H1 (cell line): ENCODE results near the gene ARHGEF28. TPM values are rescaled to one million over a fixed set of nuclear protein-coding genes. Genes with fewer than 3 reads are reported as not detected.

ENCODE experiments used
- CTCF ChIA-PET: fragments of 300-600 bp; sonication (Branson Sonifier 250); formaldehyde crosslinking; loops from one replicate; lab custom pipeline; 2021; ENCODE audit not compliant: partially characterized antibody; lab: Charles Lee
- POLR2A ChIA-PET: fragments of 300-600 bp; sonication (Branson Sonifier 250); formaldehyde crosslinking; loops from one replicate; lab custom pipeline; 2021; ENCODE audit warnings: inconsistent platforms; ENCODE audit not compliant: partially characterized antibody; lab: Charles Lee
- DNase-seq, 2 experiments: peaks; one replicate each; pipeline versions ENCODE4 v3.0.0 to v3.0.0-alpha.2; 2010 to 2022; ENCODE audit warnings: low spot score in 2 of 2, low read depth in 1 of 2, mixed read lengths in 1 of 2
- FAIRE-seq: peaks from 2 replicates; lab custom pipeline; 2011; peaks lifted over from hg19 to GRCh38; lab: Jason Lieb, UNC
- H2AFZ ChIP-seq: 2 replicates; pipeline ENCODE4 v1.8.1; 2012; ENCODE audit warnings: low read length, inconsistent platforms
- H2AK5ac ChIP-seq: 2 replicates; pipeline ENCODE4 v1.6.1; 2013; ENCODE audit warnings: low read depth, low read length
- H2BK120ac ChIP-seq: replicated peaks from 2 replicates; pipeline ENCODE3; 2013; ENCODE audit warnings: low read depth, low read length, inconsistent platforms
- H2BK12ac ChIP-seq: 2 replicates; pipeline ENCODE4 v1.6.1; 2013; ENCODE audit warnings: low read depth, low read length
- H2BK15ac ChIP-seq: 2 replicates; pipeline ENCODE4 v1.6.1; 2013; ENCODE audit warnings: low read length
- H2BK20ac ChIP-seq: 2 replicates; pipeline ENCODE4 v1.6.1; 2013; ENCODE audit warnings: low read length
- H2BK5ac ChIP-seq: 2 replicates; pipeline ENCODE4 v1.6.1; 2013; ENCODE audit warnings: low read depth, low read length
- H3K14ac ChIP-seq: 2 replicates; pipeline ENCODE4 v1.6.1; 2013; ENCODE audit warnings: inconsistent platforms; ENCODE audit not compliant: insufficient read length
- H3K18ac ChIP-seq: 2 replicates; pipeline ENCODE4 v1.6.1; 2013; ENCODE audit warnings: low read length; ENCODE audit errors: extremely low read depth
- H3K23ac ChIP-seq: 2 replicates; pipeline ENCODE4 v1.6.1; 2013; ENCODE audit warnings: inconsistent platforms; ENCODE audit not compliant: insufficient read length
- H3K23me2 ChIP-seq: 2 replicates; pipeline ENCODE4 v1.6.1; 2013; ENCODE audit warnings: low read depth, low read length
- H3K27ac ChIP-seq: 2 replicates; pipeline ENCODE4 v1.6.1; 2011; ENCODE audit warnings: low read depth, low read length, inconsistent platforms
- H3K27me3 ChIP-seq, 4 experiments: replicated peaks in 1 of 4; 1 replicate in 1 of 4; 2 replicates in 3 of 4; pipeline versions ENCODE4 v1.6.1 to v1.8.1; 2011 to 2013; ENCODE audit warnings: low read length in 3 of 4, mild to moderate bottlenecking in 3 of 4, inconsistent platforms in 2 of 4, mixed read lengths in 2 of 4, moderate library complexity in 1 of 4; ENCODE audit not compliant: control insufficient read depth in 3 of 4, insufficient read depth in 3 of 4; ENCODE audit errors: extremely low read depth in 1 of 4
- H3K36me3 ChIP-seq, 4 experiments: 2 replicates each; pipeline versions ENCODE4 v1.6.1 to v1.8.1; 2011 to 2013; ENCODE audit warnings: mild to moderate bottlenecking in 4 of 4, low read length in 3 of 4, moderate library complexity in 2 of 4, control low read depth in 1 of 4, inconsistent platforms in 1 of 4; ENCODE audit not compliant: insufficient read depth in 4 of 4, control insufficient read depth in 2 of 4
- H3K4ac ChIP-seq: replicated peaks from 2 replicates; pipeline ENCODE3; 2013; ENCODE audit warnings: low read length, low read depth, mixed read lengths, inconsistent platforms; ENCODE audit not compliant: insufficient read length
- H3K4me1 ChIP-seq, 4 experiments: replicated peaks in 1 of 4; 1 replicate in 1 of 4; 2 replicates in 3 of 4; pipeline versions ENCODE4 v1.6.1 to v1.8.1; 2011 to 2013; ENCODE audit warnings: low read length in 3 of 4, inconsistent platforms in 2 of 4, mixed read lengths in 1 of 4; ENCODE audit not compliant: insufficient read depth in 4 of 4, control insufficient read depth in 3 of 4
- H3K4me2 ChIP-seq, 2 experiments: 2 replicates each; pipeline versions ENCODE4 v1.6.1 to v1.8.1; 2011 to 2013; ENCODE audit warnings: low read depth in 2 of 2, low read length in 2 of 2, control low read depth in 1 of 2, inconsistent platforms in 1 of 2, mild to moderate bottlenecking in 1 of 2; ENCODE audit not compliant: insufficient read depth in 1 of 2
- H3K4me3 ChIP-seq, 4 experiments: fragments of 200-600, 300-600 bp in 1 of 4; sonication (generic), shearing (Covaris generic), sonication (Bioruptor Twin) in 1 of 4; 2 replicates each; pipeline versions ENCODE4 v1.5.1 to v1.8.1; 2011 to 2016; ENCODE audit warnings: low read length in 4 of 4, low read depth in 3 of 4, control low read depth in 2 of 4, inconsistent platforms in 2 of 4, mild to moderate bottlenecking in 2 of 4, mixed read lengths in 1 of 4, moderate library complexity in 1 of 4; ENCODE audit not compliant: insufficient read depth in 2 of 4; ENCODE audit errors: extremely low read depth in 1 of 4
- H3K56ac ChIP-seq: replicated peaks from 2 replicates; pipeline ENCODE3; 2013; ENCODE audit warnings: low read depth, mild to moderate bottlenecking, mixed read lengths, low read length, inconsistent platforms; ENCODE audit not compliant: insufficient read length
- H3K79me1 ChIP-seq: 2 replicates; pipeline ENCODE4 v1.6.1; 2013; ENCODE audit warnings: low read depth, low read length, control low read depth
- H3K79me2 ChIP-seq, 2 experiments: 2 replicates each; pipeline versions ENCODE4 v1.6.1 to v1.8.1; 2012 to 2013; ENCODE audit warnings: low read length in 2 of 2, mild to moderate bottlenecking in 2 of 2, inconsistent platforms in 1 of 2; ENCODE audit not compliant: insufficient read depth in 2 of 2, control insufficient read depth in 1 of 2
- H3K9ac ChIP-seq, 4 experiments: replicated peaks in 1 of 4; 1 replicate in 1 of 4; 2 replicates in 3 of 4; pipeline versions ENCODE4 v1.6.1 to v1.8.1; 2011 to 2013; ENCODE audit warnings: low read depth in 3 of 4, low read length in 3 of 4, control low read depth in 2 of 4, mild to moderate bottlenecking in 2 of 4, moderate library complexity in 2 of 4, inconsistent platforms in 1 of 4; ENCODE audit errors: extremely low read depth in 1 of 4
- H3K9me3 ChIP-seq, 2 experiments: 2 replicates each; pipeline versions ENCODE4 v1.6.1 to v1.8.1; 2012 to 2013; ENCODE audit warnings: mild to moderate bottlenecking in 2 of 2, moderate library complexity in 2 of 2, control low read depth in 1 of 2, inconsistent platforms in 1 of 2, low read depth in 1 of 2, low read length in 1 of 2, mixed read lengths in 1 of 2; ENCODE audit not compliant: insufficient read depth in 2 of 2
- H4K20me1 ChIP-seq, 2 experiments: replicated peaks in 1 of 2; 2 replicates each; pipeline versions ENCODE3 to v1.8.1; 2011 to 2013; ENCODE audit warnings: inconsistent platforms in 2 of 2, low read length in 2 of 2, mild to moderate bottlenecking in 1 of 2; ENCODE audit not compliant: insufficient read depth in 2 of 2, control insufficient read depth in 1 of 2
- H4K5ac ChIP-seq: 2 replicates; pipeline ENCODE4 v1.6.1; 2013; ENCODE audit warnings: low read length, low read depth, mixed read lengths, inconsistent platforms; ENCODE audit not compliant: insufficient read length
- H4K8ac ChIP-seq: 2 replicates; pipeline ENCODE4 v1.8.0; 2013; ENCODE audit warnings: mild to moderate bottlenecking, moderate library complexity, low read length, inconsistent platforms; ENCODE audit not compliant: insufficient read depth; ENCODE audit errors: extremely low read depth
- H4K91ac ChIP-seq: replicated peaks from 2 replicates; pipeline ENCODE3; 2013; ENCODE audit warnings: low read length, mixed read lengths, inconsistent platforms; ENCODE audit not compliant: insufficient read length
- RAD21 ChIP-seq, 2 experiments: IDR thresholded peaks in 1 of 2; conservative IDR thresholded peaks in 1 of 2; 2 replicates each; pipeline ENCODE4 v1.6.1; 2011; ENCODE audit warnings: low read depth in 2 of 2, low read length in 2 of 2, improper control_type of control experiment in 1 of 2, inconsistent platforms in 1 of 2, mild to moderate bottlenecking in 1 of 2, moderate library complexity in 1 of 2
- RNF2 ChIP-seq: fragments of 200-900, 300-1000 bp; sonication (generic); IDR thresholded peaks from 2 replicates; pipeline ENCODE4 v1.7.1; 2016; ENCODE audit warnings: borderline replicate concordance, low read depth, mild to moderate bottlenecking, antibody characterized with exemption, low read length; ENCODE audit not compliant: poor library complexity, severe bottlenecking; ENCODE audit errors: missing control alignments
- WGBS, 2 experiments: shearing (Covaris generic) in 1 of 2; methylation state at CpG; one replicate each; pipeline versions ENCODE4 v1.1.6 to v1.1.7; 2013 to 2015; ENCODE audit warnings: low lambda C conversion rate in 2 of 2, mixed read lengths in 2 of 2, inconsistent platforms in 1 of 2, low coverage in 1 of 2, missing lambda C conversion rate in 1 of 2; ENCODE audit not compliant: insufficient replicate concordance in 2 of 2, insufficient coverage in 1 of 2, insufficient read length in 1 of 2; ENCODE audit errors: extremely low coverage in 1 of 2, missing lambda C conversion rate in 1 of 2; 5-methylcytosine and 5-hydroxymethylcytosine counted together
- polyA plus RNA-seq, 7 experiments: library from polyadenylated mRNA; depleted of rRNA in 3 of 7; stranded (reverse) in 5 of 7; unstranded in 2 of 7; fragments of >200 nt in 5 of 7; fragments of 200-250 nt in 2 of 7; gene quantifications; 1 replicate in 5 of 7; 2 replicates in 1 of 7; 4 replicates in 1 of 7; pipeline versions ENCODE4 v1.2.1 to v1.2.3, GENCODE V29; 2011 to 2013; ENCODE audit warnings: missing spikeins in 2 of 7, mixed read lengths in 2 of 7
- total RNA-seq: library from RNA; stranded (reverse); fragmentation: NEBNext Ultra II Directional; extraction: Animal tissue kit (Norgen Biotek cat#: 25700); gene quantifications from 2 replicates; pipeline ENCODE4 v1.2.1, GENCODE V29; 2021

The ARHGEF28 gene
- total and polyA plus RNA-seq, 2 of the 8 experiments (the other 6 are each of a cell fraction or from before 2014, with no cell fraction given) = 0.33 to 1.0 TPM

DNA sequence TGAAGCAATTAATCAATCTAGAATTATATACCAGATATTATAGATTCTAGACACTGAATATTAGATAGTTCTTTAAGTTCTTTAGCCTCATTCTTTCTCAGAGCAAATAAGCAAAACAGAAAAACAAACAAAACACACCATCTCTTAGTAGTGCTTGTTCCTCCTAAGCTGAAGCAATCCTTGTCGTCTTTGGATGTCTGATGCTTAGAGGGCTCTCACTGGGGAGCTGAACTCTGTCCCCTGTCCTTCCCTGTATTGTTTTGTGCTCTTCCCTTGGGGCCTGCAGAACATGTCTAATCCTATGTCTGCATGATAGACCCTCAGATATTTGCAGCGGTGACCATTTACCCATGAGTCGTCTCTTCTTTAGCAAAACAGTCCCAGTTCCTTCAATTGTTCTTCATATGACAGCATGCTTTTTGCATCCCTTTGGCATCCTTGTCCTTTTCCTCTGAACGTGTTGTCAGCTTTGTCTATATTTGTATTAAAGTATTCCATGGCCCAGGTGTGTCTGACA, 114.3 kb downstream of the ARHGEF28 start:
- Histone ChIP-seq H3K4ac (no peak overlapping the region), H2BK120ac (no peak overlapping the region), H2BK15ac (no peak overlapping the region), H3K79me1 (no peaks in the 10 kb centered on the region), H3K56ac (no peak overlapping the region), H2AK5ac (no peak overlapping the region), H2BK20ac (no peak overlapping the region), H2BK12ac (no peak overlapping the region), H3K36me3 (no peaks in the 10 kb centered on the region), H4K5ac (no peak overlapping the region), H3K4me1 (no peaks in the 10 kb centered on the region), H4K20me1 (no peaks in the 10 kb centered on the region), H3K27ac (no peak overlapping the region), H3K79me2 (no peaks in the 10 kb centered on the region)
- CTCF ChIA-PET = interaction anchor here (0.6 to 1.3 kb wide), 4 partner anchors 20 to 640 kb away, joined by 3 to 4 read pairs (median 3); no protein-coding TSS in a partner anchor
- WGBS, 2 experiments = 77% methylated on average over 4 of the region's 4 CpGs; no CpG with 5 or more reads in 1 of the 2 experiments
- no peak for TF ChIP-seq RAD21 (IDR thresholded peaks at IDR 0.05 in 1 of 2, conservative IDR thresholded peaks at IDR 0.05 in 1 of 2; ENCODE audit: low read depth in 2 of 2, low read length in 2 of 2)
- no peak for TF ChIP-seq RNF2
- TF ChIP-seq, all 59 proteins: peak for 0
- POLR2A ChIA-PET = interaction anchor here (0.5 to 0.6 kb wide), 2 partner anchors 144 to 711 kb away, joined by 3 read pairs; no protein-coding TSS in a partner anchor
- Histone ChIP-seq H3K27me3 (no peaks in the 10 kb centered on the region), H2AFZ (no peak overlapping the region), H3K9me3 (no peaks in the 10 kb centered on the region), H3K14ac (no peak overlapping the region), H3K4me2 (no peak overlapping the region), H3K9ac (no peak overlapping the region), H4K8ac (no peak overlapping the region), H3K23ac (no peak overlapping the region), H3K4me3 (no peak overlapping the region), H2BK5ac (no peak overlapping the region), H4K91ac (no peak overlapping the region), H3K18ac (no peak overlapping the region), H3K23me2 (no peaks in the 10 kb centered on the region)
- DNase-seq (no peak), FAIRE-seq (no peak)
